Left colon (tissue), 2 donors: Measurements from ENCODE around the gene ARHGAP24. TPM values are rescaled to one million over a fixed set of nuclear protein-coding genes. Genes with fewer than 3 reads are reported as not detected.

Experiments used
- ATAC-seq: fragments of 200-7000 bp; cut with Tn5 transposase; one replicate; pipeline ENCODE4 v1.9.1; 2020; ENCODE audit warnings: mild to moderate bottlenecking, moderate library complexity
- DNase-seq, 2 donors: peaks; one replicate each; pipeline ENCODE4 v3.0.0-alpha.2; 2020
- intact Hi-C, 2 donors: fragments of 100-400 bp; cut with DNase I in 1 of 2; cut with micrococcal nuclease in 1 of 2; formaldehyde crosslinking; loops; one replicate each; pipeline versions ENCODE4 v1.11.2 to v1.14.0; 2022; cut with DNase I, micrococcal nuclease
- long read RNA-seq: library from polyadenylated mRNA; unstranded; transcript quantifications from one replicate; pipeline ENCODE4 v2.0.0, GENCODE V29; 2021
- total RNA-seq, 2 donors: library from RNA; stranded (reverse); fragmentation: NEBNext Ultra II Directional; extraction: Animal tissue kit (Norgen Biotek cat#: 25700); gene quantifications; one replicate each; pipeline ENCODE4 v1.2.1, GENCODE V29; 2021
- donor health status: DM: no; HTN: no; CAD: no.
- donor health status: DM: yes; HTN: yes; CAD: no.

ARHGAP24 gene
- 1 to 10 TPM; 6.0 to 7.0 TPM for total RNA-seq
- long read RNA-seq, full-length matches to known transcripts = 2 of 7 reads
- long read RNA-seq, partial matches to known transcripts = 1 of 7 reads
- long read RNA-seq, other reads (novel, unspliced or antisense) = 4 of 7 reads

DNA sequence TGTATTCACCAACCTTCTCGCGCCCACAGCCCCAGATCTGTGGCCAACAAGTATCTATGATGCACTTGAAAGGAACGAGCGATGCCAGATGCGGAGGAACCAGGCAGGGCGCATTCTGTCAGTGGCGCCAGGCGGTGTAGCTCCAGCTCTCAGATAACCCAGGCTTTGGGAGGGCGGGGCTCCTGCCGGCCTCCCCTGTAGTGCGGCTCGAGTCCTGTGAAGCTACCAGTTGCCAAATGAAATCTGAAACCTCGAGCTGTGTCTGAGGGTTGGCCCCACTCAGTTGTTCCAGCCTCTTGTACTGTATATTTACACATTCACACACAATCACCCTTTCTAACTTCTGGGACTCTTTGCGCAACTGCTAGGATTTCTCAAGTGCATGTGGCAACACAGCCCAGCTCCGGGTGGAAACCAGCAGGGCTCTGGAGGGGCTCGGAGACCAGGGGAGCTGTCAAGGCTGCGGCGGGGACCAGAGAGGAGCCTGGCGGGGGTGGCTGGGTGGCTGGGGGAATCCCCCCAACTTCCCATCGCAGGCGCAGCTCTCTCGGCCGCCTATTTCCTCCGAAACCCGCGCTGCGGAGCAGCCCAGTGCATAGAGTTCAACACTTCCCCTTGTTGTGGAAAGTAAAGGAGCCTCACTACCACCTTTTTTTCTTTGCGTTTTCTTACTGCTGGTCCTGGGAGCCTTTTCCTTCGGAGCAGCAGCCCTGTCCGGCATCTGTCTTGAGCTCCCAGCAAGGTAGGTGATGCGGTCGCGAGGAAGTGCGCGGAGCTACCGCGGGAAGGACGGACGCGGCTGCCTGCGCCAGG is at the start of gene ARHGAP24:
Gene ARHGAP24, plus strand, starts transcription at position 333 of the 813 bp plus-strand sequence.
- DNase-seq (peak; percentile 76 to 79), ATAC-seq (peak; percentile 96)
- intact Hi-C loops = no loop called here

DNA sequence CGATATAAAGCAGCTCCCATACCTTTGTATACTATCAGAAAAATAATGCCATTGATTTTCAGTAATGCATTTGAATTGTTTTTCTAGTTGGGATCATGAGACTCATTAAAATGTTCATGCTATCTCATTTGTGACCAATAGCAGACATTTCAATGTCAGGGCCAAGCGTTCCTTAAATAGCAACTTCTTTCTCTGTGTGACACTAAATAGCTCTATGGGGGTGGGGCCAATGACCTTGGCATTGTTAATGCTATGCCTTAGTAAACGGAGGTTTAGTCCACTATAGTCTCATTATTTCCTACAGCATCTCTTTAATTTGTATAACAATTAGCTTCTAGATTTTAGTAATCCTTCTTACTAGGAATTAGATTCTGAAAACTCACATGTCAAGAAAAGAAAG is 48.6 kb upstream of the ARHGAP24 start:
- DNase-seq (no peak), ATAC-seq (no peak)
- intact Hi-C loops = no loop called here

DNA sequence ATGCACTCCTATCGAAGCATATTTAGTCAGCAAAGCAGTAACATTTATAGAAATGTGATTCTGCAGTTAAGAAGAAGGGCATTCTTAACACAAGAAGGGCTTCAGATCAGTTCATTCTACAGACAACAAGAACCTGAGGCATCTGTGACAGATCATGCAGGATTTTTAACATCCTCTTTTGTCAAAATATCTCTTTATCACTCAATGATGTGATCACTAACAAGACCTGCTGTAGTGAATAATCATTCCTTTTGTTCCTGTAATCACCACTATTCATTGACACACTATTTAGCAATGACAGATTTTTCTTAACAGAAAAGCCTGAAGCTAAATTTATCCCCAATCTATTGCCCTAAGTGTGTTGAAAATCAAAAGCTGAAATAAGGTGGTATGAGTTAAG is 47.8 kb upstream of the ARHGAP24 start:
- intact Hi-C loops = no loop called here
- ATAC-seq = no peak
- no peak for DNase-seq

DNA sequence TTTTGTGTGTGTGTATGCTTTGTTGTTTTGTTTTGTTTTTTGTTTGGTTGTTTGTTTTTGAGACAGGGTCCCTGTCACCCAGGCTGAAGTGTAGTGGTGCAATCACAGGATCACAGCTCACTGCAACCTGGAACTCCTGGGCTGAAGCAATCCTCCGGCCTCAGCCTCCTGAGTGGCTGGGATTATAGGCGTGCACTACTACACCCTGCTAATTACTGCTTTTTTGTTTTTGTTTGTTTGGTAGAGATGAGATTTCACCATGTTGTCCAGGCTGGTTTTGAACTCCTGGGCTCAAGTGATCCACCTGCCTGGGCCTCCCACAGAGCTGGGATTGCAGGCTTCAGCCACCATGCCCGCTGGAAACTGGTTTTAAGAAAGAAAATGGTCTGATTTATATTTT is 44.7 kb upstream of the ARHGAP24 start:
- no peak for DNase-seq
- intact Hi-C loops = no loop called here
- ATAC-seq = no peak

DNA sequence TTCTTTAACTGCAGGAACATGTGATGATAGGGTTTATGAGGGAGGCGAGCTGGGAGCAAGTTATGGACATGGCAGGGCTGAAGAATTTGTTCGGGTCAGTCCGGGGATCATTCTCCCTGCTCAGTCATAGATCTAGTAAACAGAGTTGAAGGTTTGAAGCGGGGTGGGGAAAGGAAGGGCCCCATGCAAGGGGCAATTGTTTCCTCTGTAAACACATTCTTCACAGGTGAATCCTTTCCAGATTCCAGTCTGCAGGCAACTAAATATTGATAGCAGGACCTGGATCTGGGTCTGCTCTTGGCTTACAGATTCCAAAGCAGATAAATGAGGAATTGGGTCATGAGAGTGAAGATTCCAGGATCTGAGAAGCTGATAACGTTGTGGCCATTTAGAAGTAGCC is 44.3 kb upstream of the ARHGAP24 start:
- ATAC-seq = no peak
- DNase-seq = no peak
- intact Hi-C loops = no loop called here

DNA sequence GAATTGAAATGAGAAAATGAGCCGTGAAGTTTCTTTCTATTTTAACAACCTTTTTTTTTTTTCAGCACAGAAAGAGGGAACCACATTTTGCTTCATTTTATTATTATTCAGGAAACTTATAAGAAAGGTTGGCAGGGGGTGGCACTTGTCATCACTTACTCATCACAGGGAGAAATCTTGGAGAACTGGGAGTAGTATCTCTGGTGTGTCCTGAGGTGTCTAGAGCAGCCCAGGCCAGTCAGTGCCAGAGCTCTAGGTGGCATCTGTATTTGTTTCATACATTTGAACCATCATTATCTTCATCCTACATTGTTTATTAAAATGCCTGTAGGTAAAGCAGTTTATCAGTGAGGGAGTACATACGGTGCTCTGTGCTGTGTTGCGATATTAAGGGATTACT is 43.8 kb upstream of the ARHGAP24 start:
- ATAC-seq (no peak), DNase-seq (no peak)
- intact Hi-C loops = no loop called here

DNA sequence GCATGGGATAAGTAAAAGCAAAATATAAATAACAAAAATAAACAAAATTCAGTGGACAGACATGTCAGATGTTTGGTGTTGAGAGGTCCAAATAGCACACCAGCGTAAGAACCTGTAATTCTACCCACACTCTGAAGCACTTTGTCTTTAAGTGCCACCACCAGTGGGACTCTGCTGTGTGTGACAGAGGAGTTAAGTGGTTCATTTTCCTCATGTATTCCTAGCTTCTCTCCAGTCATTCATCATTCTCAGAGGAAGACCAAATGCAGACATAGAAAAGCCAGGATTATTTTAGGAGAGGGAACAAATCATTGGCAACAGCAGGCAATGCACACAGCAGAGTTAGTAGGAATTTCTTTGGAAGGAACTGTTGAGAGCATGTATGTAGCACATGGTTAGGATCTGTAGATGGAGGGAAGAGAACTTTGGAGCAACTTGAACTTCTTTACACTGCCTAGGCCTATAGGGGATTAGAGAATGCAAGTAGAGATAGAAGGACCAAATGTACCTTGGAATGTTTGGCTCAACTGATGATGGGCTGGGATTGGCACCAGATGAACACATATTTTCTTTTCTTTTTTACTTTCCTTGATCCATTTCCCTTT is 43.0 kb upstream of the ARHGAP24 start:
- no peak for ATAC-seq

DNA sequence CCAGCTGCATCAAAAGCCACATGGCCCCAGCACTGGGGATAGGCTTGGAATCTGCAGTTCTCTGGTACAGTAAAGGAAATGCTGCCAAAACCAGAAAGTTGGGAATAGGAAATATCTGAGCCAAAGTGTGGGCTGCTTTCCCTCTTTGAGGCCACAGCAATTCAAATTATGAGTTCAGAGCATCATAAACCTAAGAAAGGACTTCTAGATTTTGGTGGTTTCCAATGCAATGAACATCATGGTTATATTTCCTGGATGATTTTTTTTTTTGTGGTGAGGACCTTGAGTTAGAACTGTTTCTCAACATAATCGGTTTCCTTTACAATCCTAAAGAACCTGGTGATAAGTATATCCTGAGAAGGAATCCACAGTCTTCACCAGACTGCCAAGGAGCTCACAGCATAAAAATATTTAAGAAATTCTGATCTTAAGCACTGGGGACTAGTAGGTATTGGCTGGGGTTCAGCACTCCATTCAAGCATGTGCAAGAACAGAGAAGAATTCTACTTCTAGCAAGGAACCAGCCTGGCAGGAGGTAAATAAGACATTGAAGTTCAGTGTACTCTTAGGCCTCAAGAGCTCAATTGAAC is 29.8 kb upstream of the ARHGAP24 start:
- intact Hi-C loops = no loop called here
- ATAC-seq = no peak
- DNase-seq = no peak

More for the DNA sequence above, 43.0 kb upstream of the ARHGAP24 start:
- DNase-seq = no peak
- intact Hi-C loops = no loop called here

DNA sequence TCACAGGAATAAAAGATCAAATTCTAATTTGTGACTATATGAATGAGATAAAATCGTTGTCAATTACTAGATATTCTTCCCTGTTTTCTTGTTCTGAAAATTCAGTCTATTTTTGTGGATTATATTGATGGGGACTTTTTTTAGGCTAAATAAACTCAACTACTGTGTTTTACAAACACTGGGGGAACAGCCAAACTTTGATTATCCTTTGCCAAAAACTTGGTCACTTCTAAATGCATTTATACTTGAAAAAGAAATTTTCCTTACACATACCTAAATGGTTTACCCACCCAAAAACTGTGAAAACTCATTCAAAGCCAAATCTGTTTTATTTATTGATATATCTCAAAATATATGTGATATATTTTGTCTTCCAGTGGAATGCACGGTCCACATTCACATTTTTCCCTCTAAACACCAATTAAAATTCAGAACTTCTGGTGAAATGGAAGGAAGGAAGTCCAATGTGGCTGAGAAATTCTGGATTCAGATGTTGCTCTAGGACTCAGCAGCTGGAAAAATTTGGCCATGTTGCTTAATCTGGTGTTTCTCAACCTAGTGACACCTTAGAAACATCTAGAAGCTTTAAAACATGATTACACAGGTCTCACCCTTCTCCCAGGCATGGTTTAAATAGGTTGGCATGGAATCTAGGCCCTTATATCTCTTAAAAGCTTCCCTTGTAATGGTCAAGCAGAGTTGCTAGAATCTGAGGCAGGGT is 28.6 kb upstream of the ARHGAP24 start:
- DNase-seq (no peak), ATAC-seq (no peak)
- intact Hi-C loops = no loop called here

DNA sequence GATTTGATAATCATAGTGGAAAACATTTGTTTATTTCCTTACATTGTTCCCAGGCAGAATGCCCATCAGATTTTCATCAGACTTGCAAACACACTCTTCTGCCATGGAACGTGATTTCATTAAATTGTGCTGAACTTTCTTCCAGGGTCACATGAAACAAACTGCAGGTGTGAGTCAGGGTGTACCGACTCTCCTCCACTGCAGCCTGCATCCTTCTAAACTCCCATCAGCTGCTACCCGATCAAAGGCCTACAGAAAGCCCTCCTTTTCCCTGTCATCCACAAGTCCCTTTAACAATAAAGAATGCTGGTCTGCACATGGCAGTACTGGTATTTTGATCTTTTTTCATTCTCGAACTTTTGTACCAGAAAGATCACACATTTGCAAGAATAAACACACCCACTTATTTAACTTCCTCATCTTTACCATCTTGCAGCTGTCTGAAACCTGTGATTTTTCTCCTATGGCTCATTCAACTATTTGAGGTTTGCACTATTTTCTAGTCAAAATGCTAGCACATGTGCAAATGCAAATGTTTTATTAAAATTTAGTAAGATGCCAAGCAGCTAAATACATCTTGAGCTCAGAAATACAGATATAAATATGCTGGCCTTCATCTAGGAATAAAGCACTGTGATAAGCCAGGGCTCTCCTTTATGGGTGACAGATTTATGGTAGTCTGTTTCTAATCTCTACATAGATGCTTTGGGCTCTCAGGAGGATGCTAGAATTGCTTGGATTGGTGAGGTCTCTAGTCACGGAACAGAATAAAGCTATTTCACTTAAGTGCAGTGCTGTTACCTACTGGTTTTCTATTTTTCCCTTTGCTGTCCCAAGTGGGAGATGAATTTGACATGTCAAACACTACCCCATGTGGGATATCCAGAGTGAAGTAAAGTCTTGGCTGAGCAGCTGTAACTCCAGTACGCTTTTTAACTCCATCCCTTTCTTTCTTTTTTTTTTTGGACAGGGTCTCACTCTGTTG is 25.8 kb upstream of the ARHGAP24 start:
- ATAC-seq (no peak), DNase-seq (no peak)

DNA sequence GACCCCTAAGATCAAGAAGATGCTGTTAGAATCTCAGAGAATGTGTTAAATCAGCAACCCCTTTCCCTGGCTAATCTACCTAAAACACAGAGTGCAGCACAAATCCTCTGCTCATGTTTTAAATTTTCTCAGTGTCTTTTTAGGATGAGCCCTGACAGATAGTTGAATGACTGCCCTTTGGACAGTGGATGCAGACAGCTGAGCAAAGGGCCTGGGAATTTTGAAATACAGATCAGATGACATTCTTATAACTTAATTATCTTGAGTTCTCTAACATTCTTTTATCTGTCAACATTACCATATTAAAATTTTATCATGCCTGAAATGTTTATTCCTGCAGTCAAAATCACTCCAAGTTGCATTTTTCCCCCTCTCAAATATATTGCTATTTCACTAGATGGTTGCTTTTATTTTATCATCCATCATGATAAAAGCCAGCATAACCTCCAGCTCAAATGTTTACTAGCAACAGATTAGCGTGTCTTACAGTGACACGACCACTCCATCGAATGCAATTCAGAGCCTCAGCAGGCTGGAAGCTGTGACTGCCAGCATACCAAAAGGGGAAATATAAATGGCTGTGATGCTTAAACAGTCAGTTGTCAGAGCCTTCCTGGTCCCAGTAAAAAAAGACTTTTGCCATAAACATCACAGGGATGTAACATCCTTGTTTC is 22.8 kb upstream of the ARHGAP24 start:
- ATAC-seq (no peak), DNase-seq (no peak)
- intact Hi-C loops = no loop called here

More for the DNA sequence above, 25.8 kb upstream of the ARHGAP24 start:
- intact Hi-C loops = no loop called here

DNA sequence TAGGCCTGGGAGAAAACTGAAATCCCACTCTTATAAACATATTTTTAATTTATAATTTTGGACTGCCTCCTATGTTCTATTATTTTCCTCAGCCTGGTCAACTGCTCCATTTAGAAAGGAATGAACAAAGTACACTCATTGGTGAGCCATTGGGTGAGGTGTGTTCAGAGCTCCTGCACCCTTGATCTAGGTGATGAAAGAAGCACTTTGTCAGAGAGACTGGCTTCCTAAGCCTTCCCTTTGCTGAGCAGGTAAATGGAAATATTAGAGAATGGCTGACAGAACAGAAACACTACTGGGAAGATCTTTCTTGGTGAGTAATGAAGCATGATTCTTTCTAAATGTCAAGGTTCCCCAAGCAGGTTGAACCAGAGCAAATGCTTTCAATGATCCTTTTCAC is 19.0 kb upstream of the ARHGAP24 start:
- DNase-seq (no peak), ATAC-seq (no peak)
- intact Hi-C loops = no loop called here

DNA sequence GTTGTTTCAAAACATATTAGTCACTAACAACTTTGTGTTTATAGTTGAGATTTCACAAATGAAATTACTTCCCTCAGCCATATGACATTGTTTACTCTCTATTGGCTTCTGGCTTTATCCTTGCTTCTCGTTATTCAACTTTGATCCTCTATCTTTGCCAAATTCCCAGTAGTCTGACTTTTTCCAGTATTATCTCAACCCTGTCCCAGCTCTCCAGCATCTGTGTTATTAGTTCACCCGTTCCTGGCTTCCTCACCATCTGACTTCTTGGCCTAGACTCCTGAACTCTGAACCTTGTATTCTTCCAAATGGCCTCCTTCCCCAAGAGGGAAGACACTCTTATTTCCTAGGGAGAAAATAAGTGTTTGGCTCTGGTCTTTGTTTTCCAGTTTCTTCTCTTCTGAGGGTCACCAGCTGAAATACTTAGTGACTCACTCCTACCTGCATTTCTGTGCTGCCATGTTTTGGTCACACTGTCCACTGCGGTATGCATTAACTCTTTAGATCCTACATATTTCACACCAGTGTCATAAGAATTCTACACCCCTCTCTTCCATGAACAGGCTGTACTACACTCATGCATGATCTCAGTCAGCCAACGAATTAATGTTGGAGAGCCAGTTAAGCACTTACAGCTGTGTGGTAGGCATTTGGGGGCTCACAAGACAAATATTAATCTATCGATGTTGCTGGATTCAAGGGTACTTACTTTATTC is 17.0 kb upstream of the ARHGAP24 start:
- intact Hi-C loops = no loop called here
- no peak for ATAC-seq
- DNase-seq = no peak

DNA sequence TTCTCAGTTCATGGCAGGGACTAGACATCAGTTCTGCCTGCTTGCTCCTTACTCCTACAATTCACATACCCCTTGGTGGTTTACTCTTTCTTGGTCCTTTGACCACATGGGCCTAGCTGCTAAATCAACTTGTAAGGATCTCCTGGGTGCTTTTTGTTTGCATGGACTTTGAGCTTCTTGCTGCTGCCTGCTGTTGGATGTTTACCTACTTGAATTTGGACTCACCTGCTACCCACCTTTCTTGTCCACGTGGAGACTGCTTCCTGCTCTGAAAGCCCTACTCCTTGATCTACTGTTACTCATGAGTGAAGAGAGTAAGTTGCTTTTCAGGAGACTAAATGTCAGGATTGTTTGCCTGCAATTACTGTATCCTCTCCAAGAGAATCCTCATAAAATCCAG is 15.2 kb upstream of the ARHGAP24 start:
- DNase-seq (peak; percentile 15 to 41), ATAC-seq (peak; percentile 98)
- intact Hi-C loops = no loop called here

DNA sequence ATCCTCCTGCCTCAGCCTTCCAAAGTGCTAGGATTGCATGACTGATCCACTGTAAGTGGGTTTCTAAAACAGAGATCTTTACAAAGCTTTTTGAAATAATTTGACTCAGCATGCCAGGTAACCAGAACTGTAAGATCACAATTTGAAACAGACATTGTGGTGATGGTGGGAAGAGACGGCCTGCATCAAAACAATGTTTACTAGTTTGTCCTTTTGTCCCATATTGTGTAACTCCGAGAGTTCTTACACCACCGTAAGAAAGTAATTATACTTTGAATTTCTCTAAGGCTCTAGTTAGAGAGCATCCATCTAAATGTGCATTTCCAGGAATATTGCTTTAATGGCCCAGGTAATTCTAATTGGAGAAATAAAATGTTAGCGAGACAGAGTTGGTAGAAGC is 594 bp upstream of the ARHGAP24 start:
- intact Hi-C loops = no loop called here
- DNase-seq (no peak), ATAC-seq (no peak)

DNA sequence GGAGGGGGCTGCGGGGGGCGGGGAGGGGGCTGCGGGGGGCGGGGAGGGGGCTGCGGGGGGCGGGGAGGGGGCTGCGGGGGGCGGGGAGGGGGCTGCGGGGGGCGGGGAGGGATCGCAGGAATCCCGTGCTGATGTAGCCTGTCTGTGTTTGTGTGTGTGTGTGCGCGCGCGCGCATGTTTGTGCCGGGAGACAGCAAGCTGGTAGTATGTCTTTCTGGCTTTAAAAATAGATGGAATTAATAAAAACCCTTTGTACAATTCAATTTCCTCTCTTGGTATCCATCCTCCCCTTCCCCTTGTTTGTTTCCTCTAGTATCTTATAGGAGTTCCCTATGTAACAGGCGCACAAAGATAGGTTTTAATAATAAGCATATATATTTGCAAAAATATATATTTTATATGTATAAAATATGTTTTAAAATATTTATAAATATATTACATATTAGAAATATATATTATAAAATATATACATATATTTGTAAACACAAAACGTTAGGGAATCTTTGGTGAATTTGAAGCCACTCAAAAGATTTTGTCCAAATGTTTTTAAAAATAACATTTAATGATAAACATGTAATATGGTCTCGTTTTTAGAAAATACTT is 782 bp downstream of the ARHGAP24 start:
- DNase-seq (peak in 1 of 2 donors; percentile 42), ATAC-seq (no peak)
- intact Hi-C loops = no loop called here

DNA sequence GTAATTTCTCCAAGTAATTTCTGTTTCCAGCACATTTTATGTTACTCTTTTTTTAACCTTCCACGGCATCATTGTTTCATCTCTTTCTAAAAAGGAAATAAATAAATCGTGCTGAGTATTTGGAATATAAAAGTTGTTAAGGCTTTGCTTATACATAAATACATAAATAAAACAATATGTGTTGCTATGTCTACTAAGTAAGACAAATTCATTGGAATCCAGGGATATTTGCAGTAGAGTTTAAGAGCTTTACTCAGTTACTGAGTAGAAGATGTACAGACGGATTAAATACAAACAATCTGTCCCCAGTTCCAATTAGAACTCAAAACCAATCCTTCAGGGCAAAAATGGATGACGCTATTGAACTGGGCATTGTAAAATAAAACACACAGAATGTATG is 1.4 kb downstream of the ARHGAP24 start:
- intact Hi-C loops = no loop called here
- DNase-seq = no peak
- no peak for ATAC-seq
